ENCODE data around the gene GLMP. TPM values are rescaled to one million over a fixed set of nuclear protein-coding genes. Genes with fewer than 3 reads are reported as not detected.

The GLMP gene
- total RNA-seq = 54.3 and 69.4 TPM in 2 replicates

DNA sequence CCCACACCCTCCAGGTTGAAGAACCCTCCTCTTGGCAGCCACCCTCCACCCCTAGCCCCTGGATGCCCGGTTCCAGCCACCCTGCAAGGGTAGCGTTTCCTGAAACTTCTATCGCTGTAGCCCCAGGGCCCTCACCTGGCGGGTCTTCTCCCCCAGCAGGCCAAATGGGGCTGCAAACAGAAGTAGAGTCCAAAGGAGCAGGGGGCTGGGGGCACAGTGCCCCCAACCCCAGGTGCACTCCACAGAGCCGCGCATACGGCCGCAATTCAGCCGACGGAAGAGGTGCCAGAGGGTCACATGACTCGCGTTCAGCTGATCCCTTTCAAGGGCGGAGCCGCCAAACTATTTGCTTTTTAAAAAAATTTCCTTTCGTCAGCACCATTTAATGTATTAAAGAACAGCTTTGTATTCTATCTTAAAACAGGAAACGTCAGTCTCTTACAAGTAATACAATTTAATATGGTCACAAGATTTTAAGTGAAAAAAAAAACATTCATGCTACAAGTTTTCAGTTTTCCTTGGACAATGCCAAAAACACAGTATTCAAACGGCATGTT, at the start of gene GLMP:
Gene GLMP, minus strand, starts transcription at position 289 of the 557 bp plus-strand sequence. Its CDS starts 34 bp downstream, at position 255.

GRCh38 chr1:156338180-156338976, 42.9 kb upstream of the GLMP start, which contains the start of the genes CCT3 and TSACC:
Gene CCT3, minus strand, starts transcription at chr1:156338292. Its CDS starts 108 bp downstream, at chr1:156338184.
Gene TSACC, plus strand, starts transcription at chr1:156338526. Its CDS starts 1,232 bp downstream, at chr1:156339758.

GRCh38 chr1:156298852-156299357, 3.4 kb upstream of the GLMP start, which contains the start of gene VHLL:
Gene VHLL, minus strand, starts transcription at chr1:156299307. Its CDS starts 118 bp downstream, at chr1:156299189.

GRCh38 chr1:156284112-156284511, 11.4 kb downstream of the GLMP start, which contains the start of gene TMEM79:
Gene TMEM79, plus strand, starts transcription at chr1:156284325. Its CDS starts 902 bp downstream, at chr1:156285227.

DNA sequence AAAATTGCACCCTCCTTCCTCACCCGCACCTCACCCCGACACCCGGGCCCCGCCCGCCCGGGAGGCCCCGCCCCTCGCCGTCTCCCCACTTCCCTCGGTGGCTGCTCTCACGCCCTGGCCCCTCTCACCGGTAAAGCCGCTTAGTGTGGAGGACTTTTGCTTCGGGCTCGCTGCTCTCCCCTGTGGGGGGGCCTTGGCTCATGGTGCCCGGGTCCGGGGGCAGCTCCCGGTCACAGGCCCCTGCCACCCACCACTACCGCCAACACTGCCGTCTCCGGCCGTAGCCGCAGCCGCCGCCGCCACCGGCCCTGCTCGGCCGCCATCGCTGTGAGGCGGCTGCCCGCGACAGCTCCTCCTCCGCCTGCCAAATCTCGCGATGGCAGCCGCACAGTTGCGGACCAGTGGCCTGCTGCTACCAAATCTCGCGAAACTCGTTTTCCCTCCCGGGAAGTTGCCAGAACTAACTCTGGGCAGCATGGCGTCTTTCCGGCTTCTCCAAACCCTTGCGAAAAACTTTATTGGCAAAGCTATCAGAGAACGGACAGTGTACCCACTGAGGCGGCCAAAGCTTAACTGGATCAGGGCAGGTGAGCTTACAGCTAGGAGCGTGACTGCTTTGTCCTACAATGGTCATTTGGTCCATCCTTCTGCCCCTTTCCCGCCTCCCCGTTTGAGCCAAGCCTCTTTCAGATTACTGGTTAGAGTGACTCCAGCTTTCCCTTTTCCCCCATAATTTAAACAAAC, 12.8 kb downstream of the GLMP start, which contains the start of gene SMG5:
Gene SMG5, minus strand, starts transcription at position 347 of the 744 bp plus-strand sequence. Its CDS starts 145 bp downstream, at position 202.

DNA sequence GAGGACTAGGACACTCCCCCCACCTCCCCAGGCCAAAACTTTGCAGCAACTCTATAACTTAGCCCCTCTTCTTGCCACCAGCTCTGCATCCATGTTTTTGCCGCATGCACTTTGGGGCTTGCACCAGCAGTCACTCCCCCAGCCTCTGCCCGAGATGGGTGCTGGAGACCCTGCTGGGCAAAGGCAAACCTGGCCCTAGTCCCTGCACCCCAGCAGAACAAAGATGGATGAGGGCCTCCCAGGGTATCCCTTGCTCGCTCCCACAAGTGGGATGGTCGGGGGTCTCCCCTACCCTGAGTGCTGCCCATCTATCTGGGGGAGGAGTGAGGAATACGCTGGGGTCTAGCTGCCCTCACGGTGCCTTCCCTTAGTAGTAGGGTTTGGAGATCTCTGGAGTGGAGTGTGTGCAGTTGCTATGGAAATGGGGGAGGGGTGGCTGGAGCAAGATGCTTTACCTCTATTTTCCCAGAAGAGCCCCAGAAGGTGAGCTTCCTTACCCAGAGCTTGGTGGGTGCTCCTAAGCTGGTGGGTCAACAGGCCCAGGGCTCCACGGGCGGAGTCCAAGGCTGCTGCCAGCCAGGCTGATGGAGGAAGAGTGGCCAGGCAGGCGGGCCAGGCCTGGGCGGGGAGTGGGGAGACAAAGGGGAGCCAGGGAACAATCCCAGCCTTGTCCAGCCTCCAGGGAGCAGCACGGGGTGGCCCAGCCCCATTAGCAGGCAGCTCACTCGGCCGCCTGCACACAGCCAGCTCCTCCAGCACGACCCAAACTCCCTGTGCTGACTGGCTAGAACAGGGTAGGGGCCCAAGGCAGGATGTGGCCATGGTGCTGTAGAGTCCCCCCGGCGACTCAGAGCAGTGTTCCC, 47.8 kb downstream of the GLMP start, which contains the start of gene PAQR6:
Gene PAQR6, minus strand, starts transcription at position 597 of the 863 bp plus-strand sequence. CDS start 1,325 bp downstream, outside the sequence.

Other genes starting within 250 kb of the GLMP start
- 14.3 and 22.5 TPM in 2 replicates for gene UBQLN4, start 241.9 kb downstream of the GLMP start, total RNA-seq
- gene LAMTOR2, start 240.9 kb downstream of the GLMP start, total RNA-seq = 36.4 and 50.7 TPM in 2 replicates
- not detected in 2 replicates for gene RAB25, start 234.5 kb downstream of the GLMP start, total RNA-seq
- gene MEX3A, start 213.2 kb downstream of the GLMP start, total RNA-seq = 0.73 and 1.2 TPM in 2 replicates
- 1,358 and 1,418 TPM in 2 replicates for gene LMNA, start 181.0 kb downstream of the GLMP start, total RNA-seq
- 0.37 and 0.98 TPM in 2 replicates for gene SEMA4A, start 142.1 kb downstream of the GLMP start, total RNA-seq
- 12.1 and 17.0 TPM in 2 replicates for gene SLC25A44, start 101.6 kb downstream of the GLMP start, total RNA-seq
- 26.2 and 37.5 TPM in 2 replicates for gene PMF1, start 82.7 kb downstream of the GLMP start, total RNA-seq
- 0.37 and 0.39 TPM in 2 replicates for gene BGLAP, start 53.5 kb downstream of the GLMP start, total RNA-seq
- gene PAQR6, start 47.6 kb downstream of the GLMP start, total RNA-seq = 0.37 and 0.59 TPM in 2 replicates
- 27.6 and 44.8 TPM in 2 replicates for gene SMG5, start 12.9 kb downstream of the GLMP start, total RNA-seq
- gene TMEM79, start 11.4 kb downstream of the GLMP start, total RNA-seq = 1.5 and 2.3 TPM in 2 replicates
- gene VHLL, start 3.6 kb upstream of the GLMP start, total RNA-seq = 0.39 TPM in 1 of 2 replicates, not detected in the other
- 481 and 491 TPM in 2 replicates for gene CCT3, start 42.6 kb upstream of the GLMP start, total RNA-seq
- 0.20 and 0.37 TPM in 2 replicates for gene TSACC, start 42.8 kb upstream of the GLMP start, total RNA-seq
- gene RHBG, start 73.5 kb upstream of the GLMP start, total RNA-seq = not detected in 2 replicates
- 8.1 and 10.9 TPM in 2 replicates for gene MEF2D, start 205.1 kb upstream of the GLMP start, total RNA-seq

Data from subcutaneous preadipocyte (primary cell).